NCI-H146 (cell line): ENCODE measurements around the gene CRYAB.

Experiments used
- DNase-seq: peaks from one replicate; lab custom pipeline; 2025; lab: John Stamatoyannopoulos, UW

Gene CRYAB, protein sequence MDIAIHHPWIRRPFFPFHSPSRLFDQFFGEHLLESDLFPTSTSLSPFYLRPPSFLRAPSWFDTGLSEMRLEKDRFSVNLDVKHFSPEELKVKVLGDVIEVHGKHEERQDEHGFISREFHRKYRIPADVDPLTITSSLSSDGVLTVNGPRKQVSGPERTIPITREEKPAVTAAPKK

DNA sequence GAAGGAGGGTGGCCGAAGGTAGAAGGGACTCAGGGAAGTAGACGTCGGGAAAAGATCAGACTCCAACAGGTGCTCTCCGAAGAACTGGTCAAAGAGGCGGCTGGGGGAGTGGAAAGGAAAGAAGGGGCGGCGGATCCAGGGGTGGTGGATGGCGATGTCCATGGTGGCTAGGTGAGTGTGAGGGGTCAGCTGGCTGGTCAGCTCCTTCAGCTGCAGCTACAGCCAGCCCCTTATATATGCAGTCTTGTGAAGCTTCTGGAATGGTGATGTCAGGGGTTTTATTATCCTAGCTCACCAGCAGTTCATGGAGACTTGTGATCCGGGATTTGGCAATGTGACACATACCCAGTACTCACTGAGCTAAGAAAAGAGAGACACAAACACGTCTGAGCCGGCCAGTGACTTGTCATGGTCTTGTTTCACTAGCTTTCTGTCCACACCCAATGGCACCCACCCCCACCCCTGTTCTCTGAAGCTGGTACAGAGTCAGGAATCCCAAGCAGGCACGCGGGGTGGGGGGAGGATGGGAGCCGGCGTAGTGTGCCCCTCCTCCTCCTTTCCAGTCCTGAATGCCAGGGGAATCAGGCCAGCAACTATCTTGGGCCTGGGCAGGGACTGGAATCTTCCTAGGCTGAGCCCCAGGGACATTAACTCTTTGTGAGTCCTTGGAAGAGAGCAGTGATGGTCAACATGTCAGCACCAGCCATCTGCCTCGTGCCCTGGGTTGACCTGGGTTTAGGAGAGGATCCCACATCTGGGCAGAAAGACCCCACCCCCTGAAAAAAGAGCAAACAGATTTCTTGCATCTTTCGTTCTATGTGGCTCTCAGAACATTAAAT, at the start of gene CRYAB:
CRYAB (minus strand) TSS at position 208 of the 839 bp plus-strand sequence; CDS start at position 162, 46 bp downstream.
- DNase-seq = no peak

DNA sequence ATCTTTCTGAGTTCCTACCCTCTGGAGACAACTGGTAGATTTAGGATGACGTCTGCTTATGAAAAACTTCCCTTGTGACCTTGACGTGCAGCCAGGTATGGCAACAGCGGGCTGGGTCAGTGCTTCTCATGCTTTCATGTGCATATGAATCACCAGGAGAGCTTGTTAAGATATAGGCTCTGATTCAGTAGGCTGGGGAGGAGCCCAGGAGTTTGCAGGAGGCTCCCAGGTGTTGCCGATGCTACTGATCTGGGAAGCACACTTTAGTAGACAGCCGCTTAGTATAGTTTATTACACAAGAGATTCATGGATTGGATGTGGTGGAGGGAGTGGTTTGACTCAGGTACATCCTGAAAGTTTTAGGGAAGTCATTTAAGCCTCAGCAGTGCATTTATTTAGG, 49.3 kb upstream of the CRYAB start:
- DNase-seq = no peak

- DNase-seq = peak; percentile 14
Measured at GRCh38 chr11:111957663-111958444, 46.3 kb upstream of the CRYAB start.

DNA sequence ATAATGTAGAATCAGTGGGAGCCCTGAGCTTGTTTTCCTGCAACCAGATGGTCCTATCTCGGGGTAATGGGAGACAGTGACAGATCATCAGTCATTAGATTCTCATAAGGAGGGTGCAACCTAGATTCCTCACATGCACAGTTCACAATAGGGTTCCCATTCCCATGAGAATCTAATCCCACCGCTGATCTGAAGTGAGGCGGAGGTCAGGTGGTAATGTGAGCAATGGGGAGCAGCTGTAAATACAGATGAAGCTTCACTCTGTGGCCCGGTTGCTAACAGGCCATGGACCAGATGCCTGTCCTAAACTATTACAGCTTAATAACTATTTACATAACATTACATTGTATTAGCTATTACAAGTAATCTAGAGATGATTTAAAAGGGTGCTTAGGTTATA, 42.6 kb upstream of the CRYAB start:
- no peak for DNase-seq

GRCh38 chr11:111951565-111951964, 40.0 kb upstream of the CRYAB start:
- no peak for DNase-seq

GRCh38 chr11:111949519-111950426, 38.2 kb upstream of the CRYAB start:
- DNase-seq = no peak

DNA sequence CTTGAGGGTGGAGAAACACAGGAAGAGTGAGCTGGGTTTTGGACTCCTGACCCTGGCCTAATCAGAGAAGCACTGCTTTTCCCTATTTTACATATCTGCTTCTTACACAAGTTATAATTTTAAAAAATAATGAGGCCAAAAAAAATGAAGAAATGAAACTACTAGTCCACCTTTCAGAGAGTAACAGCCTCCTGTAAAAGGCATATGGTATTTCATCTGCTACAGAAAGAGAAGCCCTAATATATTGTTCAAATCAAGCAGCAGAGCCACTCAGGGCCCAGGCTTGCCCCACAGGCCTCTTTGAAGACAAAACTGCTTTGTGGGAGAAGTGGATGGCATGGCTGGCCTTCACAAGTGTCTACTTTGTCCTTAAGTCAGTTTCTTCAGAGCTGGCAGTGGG, 35.6 kb upstream of the CRYAB start:
- DNase-seq = no peak

DNA sequence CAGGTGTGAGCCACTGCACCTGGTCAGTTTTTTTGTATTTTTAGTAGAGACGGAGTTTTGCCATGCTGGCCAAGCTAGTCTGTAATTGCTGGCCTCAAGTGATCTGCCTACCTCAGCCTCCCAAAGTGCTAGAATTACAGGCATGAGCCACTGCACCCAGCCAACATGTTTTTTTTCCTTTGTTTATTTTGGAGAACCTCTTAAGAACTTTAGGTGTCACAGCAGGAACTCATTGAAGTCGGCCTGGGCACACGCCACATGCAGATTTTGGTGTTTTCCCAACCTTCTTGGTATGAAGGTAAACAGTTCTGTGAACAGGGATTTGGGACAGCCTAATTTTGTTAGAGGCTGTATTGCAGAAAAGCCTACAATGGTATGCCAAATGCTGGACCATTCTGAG, 34.9 kb upstream of the CRYAB start:
- no peak for DNase-seq

- DNase-seq = no peak
Measured at GRCh38 chr11:111945198-111945597, 33.6 kb upstream of the CRYAB start.

DNA sequence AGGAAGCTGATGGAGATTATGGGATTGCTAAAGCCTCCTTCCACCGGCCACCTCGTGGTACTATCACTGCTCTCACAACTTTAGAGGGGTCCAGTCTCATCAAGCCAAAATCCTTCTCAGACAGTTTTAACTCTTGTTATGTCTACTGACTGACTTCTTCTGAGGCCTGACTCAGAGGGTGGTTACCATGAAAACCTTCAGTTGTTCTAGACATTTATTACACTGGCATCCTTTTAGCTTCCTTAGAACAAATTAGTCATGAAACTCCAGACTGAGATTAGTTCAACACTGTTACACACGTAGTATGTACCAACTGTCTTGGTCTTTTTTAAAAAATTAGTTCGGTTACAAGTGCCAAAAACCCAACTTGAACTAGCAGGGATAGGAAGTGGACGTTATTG, 33.1 kb upstream of the CRYAB start:
- DNase-seq = no peak

DNA sequence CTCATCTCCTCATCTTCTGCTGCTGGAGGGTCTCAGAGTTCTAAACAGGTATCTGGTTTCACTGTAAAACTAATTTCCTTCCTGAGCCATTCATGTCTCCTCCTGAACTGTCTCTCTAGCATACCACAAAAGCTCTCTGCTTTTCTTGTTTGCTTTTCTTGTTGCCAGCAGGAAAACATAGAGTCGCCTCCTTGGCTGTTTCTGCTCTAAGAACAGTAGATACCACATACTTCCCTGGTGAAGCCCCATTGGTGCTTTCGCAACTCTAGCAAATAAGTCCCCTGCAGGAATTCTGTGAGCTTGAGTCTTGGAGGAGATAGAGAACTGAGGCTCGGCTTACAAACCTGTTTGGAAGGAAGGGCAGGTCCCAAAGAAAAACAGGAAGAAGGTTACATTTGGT, 32.6 kb upstream of the CRYAB start:
- DNase-seq = no peak

DNA sequence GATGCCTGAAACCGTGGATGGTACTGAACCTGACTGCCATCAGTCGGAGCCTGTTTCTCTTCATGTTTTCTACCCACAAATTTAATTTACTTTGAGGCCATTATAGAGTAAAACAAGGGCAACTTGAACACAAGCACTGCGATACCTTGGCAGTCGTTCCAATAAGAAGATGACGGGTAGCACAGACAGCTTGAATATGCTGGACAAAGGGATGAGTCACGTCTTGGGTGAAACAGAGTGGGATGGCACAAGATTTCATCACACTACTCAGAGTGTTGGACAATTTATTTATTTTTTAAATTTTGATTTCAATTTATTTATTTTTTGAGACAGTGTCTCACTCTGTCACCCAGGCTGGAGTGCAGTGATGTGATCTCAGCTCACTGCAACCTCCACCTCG, 31.3 kb upstream of the CRYAB start:
- DNase-seq = no peak

DNA sequence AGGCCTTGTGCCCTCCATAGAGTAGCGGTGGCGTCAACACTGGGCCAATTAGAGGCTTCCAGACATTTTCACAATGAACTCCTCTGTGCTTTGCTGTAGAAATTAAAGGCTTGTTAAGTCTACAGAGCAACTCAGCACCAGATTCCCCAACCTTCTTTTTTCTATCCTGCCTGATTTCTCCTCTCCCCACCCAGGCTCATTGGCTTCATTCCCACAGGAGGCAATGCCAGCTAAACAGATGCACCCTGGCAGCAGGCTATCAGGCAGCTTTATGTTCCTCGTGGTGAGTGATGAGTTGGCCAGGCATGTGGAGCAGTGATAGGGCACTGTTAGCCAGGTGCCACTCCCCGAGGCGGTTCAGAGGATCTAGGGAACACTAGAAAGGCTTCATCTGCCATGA, 30.4 kb upstream of the CRYAB start:
- DNase-seq = no peak

- DNase-seq = peak; percentile 72
Measured at GRCh38 chr11:111939836-111940604, 28.4 kb upstream of the CRYAB start.

DNA sequence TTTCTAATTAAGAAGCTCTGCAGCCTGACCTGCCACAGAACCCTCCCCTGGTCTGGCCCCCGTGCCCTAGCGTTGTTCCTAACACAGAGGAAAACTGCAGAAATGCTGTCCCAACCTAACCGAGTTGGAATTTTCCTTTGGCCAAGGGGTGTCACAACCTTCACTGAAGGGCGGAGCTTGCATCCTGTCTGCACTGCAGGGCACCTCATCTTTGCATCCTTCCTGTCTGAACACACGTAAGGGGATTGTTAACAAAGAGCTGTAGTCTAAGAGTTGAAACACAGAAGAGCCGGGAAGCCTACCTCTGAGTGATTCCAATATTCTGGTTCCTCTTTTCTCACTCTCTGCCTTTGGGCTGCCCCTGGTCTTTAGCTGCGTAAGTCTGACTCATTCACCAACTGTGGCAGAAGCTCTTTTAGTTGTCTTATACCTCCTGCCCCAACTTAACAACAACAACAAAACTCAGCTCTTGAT, 27.2 kb upstream of the CRYAB start:
- peak; percentile 24 for DNase-seq

GRCh38 chr11:111937844-111938243, 26.3 kb upstream of the CRYAB start:
- no peak for DNase-seq

- no peak for DNase-seq
Measured at GRCh38 chr11:111937461-111937769, 25.8 kb upstream of the CRYAB start.

GRCh38 chr11:111936040-111936540, 24.5 kb upstream of the CRYAB start:
- DNase-seq = no peak

DNA sequence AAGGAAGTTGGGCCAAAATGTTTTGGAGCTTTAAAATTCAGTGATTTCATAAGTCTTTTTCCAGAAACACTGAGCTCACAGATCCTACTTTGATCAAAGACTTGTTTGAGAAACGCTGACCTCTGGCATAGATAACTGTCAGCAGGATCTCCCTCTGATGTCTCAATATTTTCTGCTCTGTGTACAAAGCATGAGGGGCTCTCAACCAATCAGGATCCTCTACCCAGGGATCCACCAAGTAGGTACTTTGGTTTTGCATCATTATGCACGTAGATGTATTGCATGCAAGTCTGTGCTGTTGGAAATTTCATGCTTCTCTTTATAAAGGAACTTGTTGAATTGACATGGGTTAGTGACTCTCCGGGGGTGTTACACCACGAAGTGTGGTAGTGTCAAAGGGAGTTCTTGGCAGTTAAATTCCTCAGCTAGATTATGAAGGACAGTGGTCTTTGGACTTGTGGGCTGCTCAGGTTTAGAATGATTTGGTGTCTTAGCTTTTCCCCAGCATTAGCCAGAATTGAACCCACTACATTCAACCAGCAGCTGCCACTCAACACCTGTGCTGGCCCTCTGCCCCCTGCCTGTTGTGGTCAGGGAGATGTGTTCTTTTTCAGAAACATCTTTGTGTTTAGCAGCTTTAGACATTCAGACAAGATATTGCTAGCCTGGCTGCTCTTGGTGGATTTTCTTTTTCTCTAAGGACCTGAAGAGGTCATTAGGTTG, 23.9 kb upstream of the CRYAB start:
- no peak for DNase-seq

DNA sequence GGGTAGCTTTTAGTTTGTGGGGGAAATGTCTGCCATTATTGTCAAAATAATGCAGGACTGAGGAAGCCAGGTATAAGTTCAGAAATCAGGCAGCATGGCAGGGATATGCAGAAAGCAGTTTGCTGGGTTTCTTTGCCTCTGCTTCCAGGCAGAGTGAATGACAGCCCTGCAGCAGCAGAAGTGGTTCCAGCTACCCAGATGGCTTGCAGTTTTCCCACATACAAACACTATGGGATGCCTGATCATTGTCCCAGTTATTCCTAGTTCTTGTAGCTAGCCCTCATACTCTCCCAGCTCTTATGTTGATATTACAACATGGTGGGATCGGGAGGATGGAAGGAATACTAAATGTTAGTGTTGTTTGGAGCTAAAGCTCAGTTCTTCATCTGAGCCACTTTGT, 22.7 kb upstream of the CRYAB start:
- DNase-seq = no peak
